HCT116 (cell line): ENCODE data around the gene CDH10. TPM values are rescaled to one million over a fixed set of nuclear protein-coding genes. Genes with fewer than 3 reads are reported as not detected.
A peak's percentile ranks its signal among the peaks of the same experiment; 100 is the strongest.

Experiments
- ATAC-seq: fragments of 200-7000 bp; cut with Tn5 transposase; 2 replicates; pipeline ENCODE4 v1.9.1; 2020; ENCODE audit warnings: mild to moderate bottlenecking, moderate library complexity
- BruUV-seq: library from RNA; stranded (reverse); fragments of 400-500 nt; replicated peaks from 2 replicates; lab custom pipeline; 2021; lab: Mats Ljungman, UMichigan
- CTCF ChIA-PET: fragments of 300-600 bp; sonication (Branson Sonifier 250); formaldehyde crosslinking; loops from one replicate; lab custom pipeline; 2021; ENCODE audit warnings: antibody characterized with exemption; lab: Charles Lee
- POLR2A ChIA-PET: fragments of 300-600, 350-600 bp; sonication (Branson Sonifier 250); formaldehyde crosslinking; loops from one replicate; lab custom pipeline; 2021; ENCODE audit warnings: antibody characterized with exemption; lab: Charles Lee
- RAD21 ChIA-PET, 2 experiments: fragments of 300-600 bp; sonication (Branson Sonifier 250); formaldehyde crosslinking; loops; one replicate each; lab custom pipeline; 2023; ENCODE audit warnings: low total read pairs in 2 of 2; ENCODE audit not compliant: uncharacterized antibody in 2 of 2, unreplicated experiment in 2 of 2, low non-redundant PET in 1 of 2; lab: Charles Lee
- DNase-seq: peaks from one replicate; pipeline ENCODE4 v3.0.0-alpha.2; 2010; ENCODE audit warnings: low read depth, low spot score
- H2AFZ ChIP-seq: fragments of 200-600 bp; shearing (Covaris generic), sonication (generic); 2 replicates; pipeline ENCODE4 v1.6.1; 2017; ENCODE audit warnings: low read depth, mixed run types, mixed read lengths, antibody characterized with exemption, low read length; ENCODE audit not compliant: poor library complexity, severe bottlenecking
- H3K27ac ChIP-seq: 2 replicates; pipeline ENCODE4 v1.5.1; 2012; ENCODE audit warnings: low read depth, low read length
- H3K27me3 ChIP-seq: fragments of 200-600 bp; sonication (generic); 2 replicates; pipeline ENCODE4 v1.6.1; 2016; ENCODE audit warnings: mixed run types, low read length, mixed read lengths; ENCODE audit not compliant: insufficient read depth
- H3K36me3 ChIP-seq, 2 experiments: fragments of 200-500 bp in 1 of 2; fragments of 200-600 bp in 1 of 2; sonication (Bioruptor generic) in 1 of 2; sonication (generic) in 1 of 2; 2 replicates each; pipeline versions ENCODE4 v1.5.1 to v1.6.1; 2014 to 2016; ENCODE audit warnings: low read length in 2 of 2, inconsistent platforms in 1 of 2, mixed read lengths in 1 of 2, mixed run types in 1 of 2; ENCODE audit not compliant: insufficient read depth in 2 of 2, control insufficient read depth in 1 of 2
- H3K4me1 ChIP-seq, 2 experiments: fragments of 200-600 bp in 1 of 2; sonication (generic) in 1 of 2; 2 replicates each; pipeline versions ENCODE4 v1.5.1 to v1.6.1; 2012 to 2017; ENCODE audit warnings: low read length in 2 of 2, inconsistent platforms in 1 of 2, mild to moderate bottlenecking in 1 of 2, mixed read lengths in 1 of 2, mixed run types in 1 of 2, moderate library complexity in 1 of 2; ENCODE audit not compliant: insufficient read depth in 2 of 2, control insufficient read depth in 1 of 2
- H3K4me2 ChIP-seq: fragments of 200-600 bp; sonication (generic); 2 replicates; pipeline ENCODE4 v1.6.1; 2017; ENCODE audit warnings: mixed run types, low read length, mixed read lengths
- H3K4me3 ChIP-seq, 2 experiments: fragments of 200-600 bp in 1 of 2; sonication (generic) in 1 of 2; replicated peaks in 1 of 2; 2 replicates each; pipeline ENCODE4 v1.5.1; 2011 to 2016; ENCODE audit warnings: low read length in 2 of 2, control low read depth in 1 of 2, low read depth in 1 of 2, mild to moderate bottlenecking in 1 of 2, mixed read lengths in 1 of 2, mixed run types in 1 of 2
- H3K79me2 ChIP-seq: fragments of 200-600 bp; sonication (generic); 2 replicates; pipeline ENCODE4 v1.6.1; 2017; ENCODE audit warnings: mild to moderate bottlenecking, mixed run types, low read length, moderate library complexity, mixed read lengths; ENCODE audit not compliant: insufficient read depth
- H3K9ac ChIP-seq: fragments of 200-600 bp; sonication (generic); 2 replicates; pipeline ENCODE4 v1.6.1; 2016; ENCODE audit warnings: low read length, mixed read lengths
- H3K9me2 ChIP-seq: fragments of 200-600 bp; sonication (generic), shearing (Covaris generic); 2 replicates; pipeline ENCODE4 v1.6.1; 2017; ENCODE audit warnings: mixed run types, mild to moderate bottlenecking, moderate library complexity; ENCODE audit not compliant: insufficient read depth
- H3K9me3 ChIP-seq, 2 experiments: fragments of 200-500 bp in 1 of 2; fragments of 200-600 bp in 1 of 2; sonication (Bioruptor generic) in 1 of 2; sonication (generic) in 1 of 2; 2 replicates each; pipeline ENCODE4 v1.6.1; 2014 to 2017; ENCODE audit warnings: low read length in 2 of 2, mixed read lengths in 2 of 2, inconsistent platforms in 1 of 2, low read depth in 1 of 2, mild to moderate bottlenecking in 1 of 2, mixed run types in 1 of 2, moderate library complexity in 1 of 2; ENCODE audit not compliant: control insufficient read depth in 1 of 2, insufficient read depth in 1 of 2
- H4K20me1 ChIP-seq: fragments of 200-600 bp; sonication (generic), shearing (Covaris generic); 2 replicates; pipeline ENCODE4 v1.6.1; 2017; ENCODE audit warnings: mixed run types, mild to moderate bottlenecking, moderate library complexity; ENCODE audit not compliant: insufficient read depth
- CBX3 ChIP-seq: IDR thresholded peaks from 2 replicates; pipeline ENCODE4 v1.6.1; 2012; ENCODE audit warnings: low read depth
- EZH2phosphoT487 ChIP-seq: fragments of 200-600 bp; IDR thresholded peaks from 2 replicates; pipeline ENCODE4 v1.6.1; 2018; ENCODE audit warnings: antibody characterized with exemption, borderline replicate concordance
- FOSL1 ChIP-seq: IDR thresholded peaks from 2 replicates; pipeline ENCODE4 v1.6.1; 2012; ENCODE audit warnings: low read depth
- RAD21 ChIP-seq: IDR thresholded peaks from 2 replicates; pipeline ENCODE4 v1.6.1; 2012; ENCODE audit warnings: low read depth, mild to moderate bottlenecking
- SP1 ChIP-seq: IDR thresholded peaks from 2 replicates; pipeline ENCODE4 v1.6.1; 2012; ENCODE audit warnings: low read depth
- YY1 ChIP-seq: IDR thresholded peaks from 2 replicates; pipeline ENCODE4 v1.6.1; 2011; ENCODE audit warnings: low read length, low read depth, moderate library complexity, mild to moderate bottlenecking; ENCODE audit not compliant: insufficient replicate concordance; ENCODE audit errors: extremely low read depth
- intact Hi-C: fragments of 100-400 bp; cut with micrococcal nuclease; formaldehyde crosslinking; loops from 2 replicates; pipeline ENCODE4 v1.10.0; 2022
- total RNA-seq: library from RNA; stranded (reverse); gene quantifications from one replicate; pipeline ENCODE4 v1.2.1, GENCODE V29; 2021; ENCODE audit not compliant: unreplicated experiment
- TF ChIP-seq, protein P1 (sequence below), 3 experiments: fragments of 200-600 bp in 1 of 3; sonication (generic) in 1 of 3; IDR thresholded peaks in 2 of 3; conservative IDR thresholded peaks in 1 of 3; 2 replicates each; pipeline ENCODE4 v1.5.1; 2012 to 2017; ENCODE audit warnings: low read depth in 2 of 3, low read length in 2 of 3, antibody characterized with exemption in 1 of 3, borderline replicate concordance in 1 of 3, control low read depth in 1 of 3, mild to moderate bottlenecking in 1 of 3, mixed read lengths in 1 of 3, mixed run types in 1 of 3, moderate library complexity in 1 of 3; ENCODE audit not compliant: insufficient read depth in 1 of 3
- TF ChIP-seq, protein P2 (sequence below): IDR thresholded peaks from 2 replicates; pipeline ENCODE4 v1.6.1; 2012

CDH10 gene
- total RNA-seq, 1 experiment from 2014 or later, result not detected

DNA sequence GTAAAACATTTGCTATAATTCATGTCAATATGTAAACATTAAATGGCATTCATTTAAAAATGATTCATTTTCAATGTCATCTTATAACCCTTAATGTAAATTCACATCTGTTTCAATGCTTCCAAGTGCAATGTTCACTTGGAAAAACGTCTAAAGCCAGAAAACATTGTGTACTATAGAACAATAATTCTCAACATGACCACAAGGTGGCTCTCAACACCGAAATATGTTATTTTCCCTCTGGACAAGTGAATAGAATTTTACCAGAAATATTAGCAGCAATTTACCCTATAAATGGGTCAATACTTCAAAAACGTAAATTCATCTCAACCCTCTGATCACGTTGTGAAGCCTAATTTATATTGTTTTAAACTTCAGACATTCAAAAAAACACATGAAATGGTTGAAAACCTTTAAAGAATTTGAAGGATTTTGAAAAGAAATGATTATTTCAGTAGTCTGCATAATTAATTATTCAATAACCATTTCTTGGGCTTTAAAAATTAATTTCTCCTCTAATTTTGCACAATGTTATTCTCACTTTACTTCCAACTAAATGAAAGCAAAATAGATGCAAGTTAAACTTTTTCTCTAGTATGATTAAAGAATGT, 11.0 kb downstream of the CDH10 start:
- no peak for ATAC-seq
- no peaks in the 10 kb centered on the region for H3K79me2 ChIP-seq
- POLR2A ChIA-PET, result no interaction called here
- H3K27ac ChIP-seq, result no peak overlapping the region
- H3K4me3 ChIP-seq, result no peak overlapping the region
- no TSS peak for BruUV-seq
- no peak overlapping the region for H2AFZ ChIP-seq
- H3K9me3 ChIP-seq, result peaks cover 0 to 10% of the 10 kb centered on the region in 2 experiments; a peak in 3 of 4 replicates
- peak; percentile 16 for DNase-seq
- no peak overlapping the region for H3K4me2 ChIP-seq
- H3K27me3 ChIP-seq, result no peaks in the 10 kb centered on the region
- TF ChIP-seq, protein P1, sequence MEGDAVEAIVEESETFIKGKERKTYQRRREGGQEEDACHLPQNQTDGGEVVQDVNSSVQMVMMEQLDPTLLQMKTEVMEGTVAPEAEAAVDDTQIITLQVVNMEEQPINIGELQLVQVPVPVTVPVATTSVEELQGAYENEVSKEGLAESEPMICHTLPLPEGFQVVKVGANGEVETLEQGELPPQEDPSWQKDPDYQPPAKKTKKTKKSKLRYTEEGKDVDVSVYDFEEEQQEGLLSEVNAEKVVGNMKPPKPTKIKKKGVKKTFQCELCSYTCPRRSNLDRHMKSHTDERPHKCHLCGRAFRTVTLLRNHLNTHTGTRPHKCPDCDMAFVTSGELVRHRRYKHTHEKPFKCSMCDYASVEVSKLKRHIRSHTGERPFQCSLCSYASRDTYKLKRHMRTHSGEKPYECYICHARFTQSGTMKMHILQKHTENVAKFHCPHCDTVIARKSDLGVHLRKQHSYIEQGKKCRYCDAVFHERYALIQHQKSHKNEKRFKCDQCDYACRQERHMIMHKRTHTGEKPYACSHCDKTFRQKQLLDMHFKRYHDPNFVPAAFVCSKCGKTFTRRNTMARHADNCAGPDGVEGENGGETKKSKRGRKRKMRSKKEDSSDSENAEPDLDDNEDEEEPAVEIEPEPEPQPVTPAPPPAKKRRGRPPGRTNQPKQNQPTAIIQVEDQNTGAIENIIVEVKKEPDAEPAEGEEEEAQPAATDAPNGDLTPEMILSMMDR (IDR thresholded peaks at IDR 0.05 in 2 of 3, conservative IDR thresholded peaks at IDR 0.05 in 1 of 3; ENCODE audit: borderline replicate concordance in 1 of 3, insufficient read depth in 1 of 3, low read depth in 2 of 3, low read length in 2 of 3), result peak; percentile 5 to 58 (median 31); a peak in 3 of 6 replicates
- no peak for TF ChIP-seq EZH2phosphoT487
- TF ChIP-seq YY1, result no peak
- TF ChIP-seq, protein P2, sequence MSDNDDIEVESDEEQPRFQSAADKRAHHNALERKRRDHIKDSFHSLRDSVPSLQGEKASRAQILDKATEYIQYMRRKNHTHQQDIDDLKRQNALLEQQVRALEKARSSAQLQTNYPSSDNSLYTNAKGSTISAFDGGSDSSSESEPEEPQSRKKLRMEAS, result no peak
- TF ChIP-seq FOSL1, result no peak
- TF ChIP-seq SP1, result no peak
- 0 out of 2 replicates have a peak, but pooled peaks have one; percentile 25 for TF ChIP-seq RAD21
- TF ChIP-seq CBX3, result no peak
- TF ChIP-seq, all 23 proteins: peak for 2
- CTCF ChIA-PET, result no interaction called here
- intact Hi-C loops, result no loop called here
- RAD21 ChIA-PET, result no interaction called here
- H3K9me2 ChIP-seq, result no peaks in the 10 kb centered on the region
- H3K9ac ChIP-seq, result no peak overlapping the region
- H4K20me1 ChIP-seq, result no peaks in the 10 kb centered on the region
- no peaks in the 10 kb centered on the region for H3K4me1 ChIP-seq
- no peaks in the 10 kb centered on the region for H3K36me3 ChIP-seq
